IMR-90 (cell line): ENCODE results near the gene DPYSL3. TPM values are rescaled to one million over a fixed set of nuclear protein-coding genes. Genes with fewer than 3 reads are reported as not detected.

Source experiments
- ATAC-seq: fragments of 200-7000 bp; cut with Tn5 transposase; 2 replicates; pipeline ENCODE4 v1.9.1; 2020; ENCODE audit warnings: low read depth, mild to moderate bottlenecking, moderate library complexity
- BruUV-seq: library from RNA; stranded (reverse); fragments of 400-500 nt; replicated peaks from 2 replicates; lab custom pipeline; 2021; lab: Mats Ljungman, UMichigan
- CTCF ChIA-PET: fragments of 300-600 bp; formaldehyde crosslinking; extraction: SDS; loops from one replicate; lab custom pipeline; 2021; ENCODE audit warnings: antibody characterized with exemption; lab: Yijun Ruan, JAX
- POLR2A ChIA-PET: fragments of 300-600 bp; sonication (Branson Sonifier 250); formaldehyde crosslinking; loops from one replicate; lab custom pipeline; 2022; ENCODE audit warnings: antibody characterized with exemption; ENCODE audit not compliant: unreplicated experiment; lab: Charles Lee
- DNase-seq: peaks from one replicate; pipeline ENCODE4 v3.0.0; 2013
- H2AFZ ChIP-seq: replicated peaks from 2 replicates; pipeline ENCODE3; 2013; ENCODE audit warnings: low read length, mild to moderate bottlenecking; ENCODE audit not compliant: poor library complexity
- H2AK5ac ChIP-seq: 2 replicates; pipeline ENCODE4 v1.6.1; 2013; ENCODE audit warnings: low read depth, low read length, inconsistent platforms
- H2AK9ac ChIP-seq: replicated peaks from 2 replicates; pipeline ENCODE3; 2013; ENCODE audit warnings: mild to moderate bottlenecking, low read depth, low read length, moderate library complexity; ENCODE audit not compliant: poor library complexity
- H2BK120ac ChIP-seq: 2 replicates; pipeline ENCODE4 v1.6.1; 2013; ENCODE audit warnings: low read depth, low read length, inconsistent platforms
- H2BK15ac ChIP-seq: 3 replicates; pipeline ENCODE4 v1.6.1; 2013; ENCODE audit warnings: low read depth, low read length, inconsistent platforms
- H2BK20ac ChIP-seq: 2 replicates; pipeline ENCODE4 v1.6.1; 2013; ENCODE audit warnings: low read depth, mild to moderate bottlenecking, inconsistent platforms, low read length, moderate library complexity
- H2BK5ac ChIP-seq: 2 replicates; pipeline ENCODE4 v1.6.1; 2013; ENCODE audit warnings: mild to moderate bottlenecking, low read depth, low read length, inconsistent platforms; ENCODE audit not compliant: poor library complexity, severe bottlenecking
- H3K14ac ChIP-seq: replicated peaks from 2 replicates; pipeline ENCODE4 v1.6.1; 2013; ENCODE audit warnings: low read depth, low read length, inconsistent platforms
- H3K18ac ChIP-seq: 2 replicates; pipeline ENCODE4 v1.6.1; 2013; ENCODE audit warnings: low read depth, low read length, control low read depth
- H3K23ac ChIP-seq: 2 replicates; pipeline ENCODE4 v1.6.1; 2013; ENCODE audit warnings: low read depth, low read length, inconsistent platforms
- H3K27ac ChIP-seq: 2 replicates; pipeline ENCODE4 v1.5.1; 2013; ENCODE audit warnings: mild to moderate bottlenecking, control low read depth, low read length; ENCODE audit not compliant: insufficient read depth
- H3K27me3 ChIP-seq: 2 replicates; pipeline ENCODE4 v1.6.1; 2013; ENCODE audit warnings: low read length; ENCODE audit not compliant: control insufficient read depth, insufficient read depth
- H3K36me3 ChIP-seq: 2 replicates; pipeline ENCODE4 v1.6.1; 2013; ENCODE audit warnings: low read length, mixed read lengths; ENCODE audit not compliant: control insufficient read depth, insufficient read depth
- H3K4ac ChIP-seq: 2 replicates; pipeline ENCODE4 v1.6.1; 2013; ENCODE audit warnings: low read depth, low read length, inconsistent platforms
- H3K4me1 ChIP-seq: 2 replicates; pipeline ENCODE4 v1.6.1; 2013; ENCODE audit warnings: low read length, mixed read lengths; ENCODE audit not compliant: control insufficient read depth, insufficient read depth
- H3K4me2 ChIP-seq: 2 replicates; pipeline ENCODE4 v1.6.1; 2013; ENCODE audit warnings: low read depth, mild to moderate bottlenecking, control low read depth, low read length, moderate library complexity
- H3K4me3 ChIP-seq: 2 replicates; pipeline ENCODE4 v1.5.1; 2013; ENCODE audit warnings: low read depth, mild to moderate bottlenecking, control low read depth, low read length, moderate library complexity; ENCODE audit not compliant: insufficient read depth
- H3K56ac ChIP-seq: 2 replicates; pipeline ENCODE4 v1.6.1; 2013; ENCODE audit warnings: low read length, inconsistent platforms; ENCODE audit not compliant: insufficient read depth; ENCODE audit errors: extremely low read depth
- H3K79me1 ChIP-seq, 2 experiments: 2 replicates each; pipeline ENCODE4 v1.6.1; 2013; ENCODE audit warnings: low read length in 2 of 2, inconsistent platforms in 1 of 2, low read depth in 1 of 2
- H3K9ac ChIP-seq: 2 replicates; pipeline ENCODE4 v1.6.1; 2013; ENCODE audit warnings: low read depth, low read length, control low read depth
- H3K9me1 ChIP-seq: 2 replicates; pipeline ENCODE4 v1.6.1; 2013; ENCODE audit warnings: low read length, inconsistent platforms; ENCODE audit not compliant: insufficient read depth
- H3K9me3 ChIP-seq: 2 replicates; pipeline ENCODE4 v1.6.1; 2013; ENCODE audit warnings: low read length; ENCODE audit not compliant: control insufficient read depth, insufficient read depth
- H4K20me1 ChIP-seq: 2 replicates; pipeline ENCODE4 v1.6.1; 2013; ENCODE audit warnings: low read length, inconsistent platforms; ENCODE audit not compliant: insufficient read depth
- H4K5ac ChIP-seq: 2 replicates; pipeline ENCODE4 v1.6.1; 2013; ENCODE audit warnings: mild to moderate bottlenecking, low read depth, low read length, control low read depth
- H4K8ac ChIP-seq, 2 experiments: 2 replicates each; pipeline ENCODE4 v1.6.1; 2013; ENCODE audit warnings: low read depth in 2 of 2, low read length in 2 of 2, control low read depth in 1 of 2, inconsistent platforms in 1 of 2
- H4K91ac ChIP-seq: 2 replicates; pipeline ENCODE4 v1.6.1; 2013; ENCODE audit warnings: low read depth, low read length, inconsistent platforms; ENCODE audit not compliant: insufficient read depth
- BHLHE40 ChIP-seq: fragments of 150-350 bp; IDR thresholded peaks from 2 replicates; pipeline ENCODE4 v1.6.1; 2016; ENCODE audit warnings: mild to moderate bottlenecking, low read depth, low read length
- CEBPB ChIP-seq: IDR thresholded peaks from 2 replicates; pipeline ENCODE4 v1.6.1; 2012; ENCODE audit warnings: low read depth, low read length, improper control_type of control experiment
- CHD1 ChIP-seq: IDR thresholded peaks from 2 replicates; pipeline ENCODE4 v1.6.1; 2012; ENCODE audit warnings: low read depth, low read length, improper control_type of control experiment
- FOS ChIP-seq: fragments of 150-350 bp; IDR thresholded peaks from 2 replicates; pipeline ENCODE4 v1.6.1; 2016; ENCODE audit warnings: low read depth, low read length
- MAFK ChIP-seq: IDR thresholded peaks from 2 replicates; pipeline ENCODE4 v1.6.1; 2012; ENCODE audit warnings: low read depth, low read length, improper control_type of control experiment
- MAZ ChIP-seq: IDR thresholded peaks from 2 replicates; pipeline ENCODE4 v1.6.1; 2012; ENCODE audit warnings: low read depth, mild to moderate bottlenecking, low read length, improper control_type of control experiment, moderate library complexity, borderline replicate concordance
- MXI1 ChIP-seq: IDR thresholded peaks from 2 replicates; pipeline ENCODE4 v1.6.1; 2012; ENCODE audit warnings: low read depth, mild to moderate bottlenecking, low read length, moderate library complexity, borderline replicate concordance
- NFE2L2 ChIP-seq: fragments of 150-350 bp; IDR thresholded peaks from 2 replicates; pipeline ENCODE4 v1.6.1; 2016; ENCODE audit warnings: low read depth, mild to moderate bottlenecking, low read length
- POLR2A ChIP-seq: IDR thresholded peaks from 2 replicates; pipeline ENCODE4 v1.6.1; 2012; ENCODE audit warnings: mild to moderate bottlenecking, low read depth, low read length
- RAD21 ChIP-seq: IDR thresholded peaks from 2 replicates; pipeline ENCODE4 v1.6.1; 2012; ENCODE audit warnings: low read length, improper control_type of control experiment
- RCOR1 ChIP-seq: IDR thresholded peaks from 2 replicates; pipeline ENCODE4 v1.6.1; 2012; ENCODE audit warnings: mild to moderate bottlenecking, low read length, improper control_type of control experiment; ENCODE audit not compliant: insufficient replicate concordance
- RFX5 ChIP-seq: IDR thresholded peaks from 2 replicates; pipeline ENCODE4 v1.8.0; 2012; ENCODE audit warnings: low read depth, mild to moderate bottlenecking, low read length, moderate library complexity
- SMC3 ChIP-seq: fragments of 150-350 bp; IDR thresholded peaks from 2 replicates; pipeline ENCODE4 v1.6.1; 2016; ENCODE audit warnings: low read depth, mild to moderate bottlenecking, antibody characterized with exemption, low read length, moderate library complexity
- WGBS, 2 experiments: methylation state at CpG; one replicate each; pipeline versions ENCODE4 v1.1.5 to v1.1.7; 2013; ENCODE audit warnings: missing lambda C conversion rate in 2 of 2; ENCODE audit not compliant: insufficient read length in 1 of 2; ENCODE audit errors: extremely low coverage in 2 of 2; 5-methylcytosine and 5-hydroxymethylcytosine counted together
- dilution Hi-C: fragments of 300-500 bp; cut with HindIII; formaldehyde crosslinking; loops from one replicate; pipeline ENCODE4 v1.14.3; 2018; ENCODE audit warnings: low sequenced_read_pairs; ENCODE audit not compliant: unreplicated experiment
- in situ Hi-C: fragments of 300-500 bp; cut with MboI; formaldehyde crosslinking; loops from 3 replicates; pipeline ENCODE4 v1.14.3; 2019; ENCODE audit warnings: low sequenced_read_pairs, inconsistent platforms, mixed read lengths
- intact Hi-C: fragments of 100-400 bp; cut with micrococcal nuclease; formaldehyde crosslinking; loops from 2 replicates; pipeline ENCODE4 v1.10.0; 2022
- polyA plus RNA-seq, 3 experiments: library from polyadenylated mRNA; depleted of rRNA; stranded (reverse); fragments of >200 nt; gene quantifications; 2 replicates each; pipeline ENCODE4 v1.2.3, GENCODE V29; 2012; ENCODE audit warnings: low replicate concordance in 1 of 3
- total RNA-seq: library from RNA; depleted of rRNA; stranded (reverse); fragments of >200 nt; gene quantifications from 2 replicates; pipeline ENCODE4 v1.2.3, GENCODE V29; 2012
- TF ChIP-seq, protein P1 (sequence below): fragments of 150-350 bp; IDR thresholded peaks from 2 replicates; pipeline ENCODE4 v1.6.1; 2017; ENCODE audit warnings: mild to moderate bottlenecking, antibody characterized with exemption, low read length, low read depth
- TF ChIP-seq, protein P2 (sequence below): fragments of 150-350 bp; IDR thresholded peaks from 2 replicates; pipeline ENCODE4 v1.6.1; 2016; ENCODE audit warnings: low read depth, mild to moderate bottlenecking, low read length, moderate library complexity, borderline replicate concordance
- TF ChIP-seq, protein P3 (sequence below): conservative IDR thresholded peaks from 2 replicates; pipeline ENCODE4 v1.5.1; 2012; ENCODE audit warnings: mild to moderate bottlenecking, low read depth, low read length, improper control_type of control experiment

Gene DPYSL3
- total and polyA plus RNA-seq, 2 of the 4 experiments (the other 2 are of a cell fraction): 50.2 to 60.9 TPM

DNA sequence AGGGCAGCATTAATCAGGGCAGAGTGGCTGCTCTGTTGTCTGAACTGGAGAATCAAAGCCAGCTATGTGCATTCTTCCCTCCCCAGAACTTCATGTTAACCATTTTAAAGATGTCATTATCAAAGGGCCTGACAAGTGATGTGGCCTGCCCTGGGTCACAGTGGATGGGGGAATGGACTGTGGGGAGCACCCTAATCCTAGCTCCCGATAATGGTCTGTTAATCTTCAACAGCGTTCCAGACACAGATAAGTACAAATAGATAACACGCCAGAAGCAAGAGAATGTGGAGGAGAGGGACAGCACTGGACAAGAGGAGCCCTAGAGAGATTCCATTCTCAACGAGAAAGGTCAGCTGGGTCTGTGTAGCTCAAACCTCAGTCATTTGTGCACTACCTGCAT, 77.5 kb downstream of the DPYSL3 start:
- Histone ChIP-seq H3K4me2 (no peak overlapping the region), H3K79me1 (peaks cover 35 to 49% of the 10 kb centered on the region in 2 experiments), H3K4ac (no peak overlapping the region), H3K23ac (no peak overlapping the region), H3K27ac (no peak overlapping the region), H4K20me1 (peaks cover 1% of the 10 kb centered on the region; the same call in 1 of the 2 replicates), H3K9me3 (no peaks in the 10 kb centered on the region), H4K91ac (no peak overlapping the region), H2BK20ac (no peak overlapping the region), H2BK5ac (no peak overlapping the region), H3K36me3 (no peaks in the 10 kb centered on the region), H2AK9ac (no peak overlapping the region), H3K18ac (no peak overlapping the region), H2BK120ac (no peak overlapping the region), H2BK15ac (no peak overlapping the region), H3K9ac (no peak overlapping the region), H2AK5ac (no peak overlapping the region), H3K27me3 (no peaks in the 10 kb centered on the region), H3K14ac (no peak overlapping the region), H3K4me1 (peaks cover 6% of the 10 kb centered on the region), H3K9me1 (no peaks in the 10 kb centered on the region; the same call in 1 of the 2 replicates), H3K56ac (no peak overlapping the region), H3K4me3 (no peak overlapping the region), H4K8ac (no peak overlapping the region), H2AFZ (no peak overlapping the region), H4K5ac (no peak overlapping the region)
- POLR2A ChIA-PET: no interaction called here
- no TSS peak for BruUV-seq
- no CpG with 5 or more reads among the region's 4 CpGs for WGBS, 2 experiments
- intact Hi-C loops: no loop called here
- no peak for ATAC-seq
- no peak for DNase-seq
- dilution Hi-C loops: no loop called here
- TF ChIP-seq MAZ (no peak), BHLHE40 (no peak), NFE2L2 (no peak), CEBPB (no peak), FOS (no peak), MAFK (no peak), RFX5 (no peak), SMC3 (no peak), CHD1 (no peak), POLR2A (no peak), RAD21 (no peak), MXI1 (no peak), RCOR1 (no peak)
- TF ChIP-seq, protein P1, sequence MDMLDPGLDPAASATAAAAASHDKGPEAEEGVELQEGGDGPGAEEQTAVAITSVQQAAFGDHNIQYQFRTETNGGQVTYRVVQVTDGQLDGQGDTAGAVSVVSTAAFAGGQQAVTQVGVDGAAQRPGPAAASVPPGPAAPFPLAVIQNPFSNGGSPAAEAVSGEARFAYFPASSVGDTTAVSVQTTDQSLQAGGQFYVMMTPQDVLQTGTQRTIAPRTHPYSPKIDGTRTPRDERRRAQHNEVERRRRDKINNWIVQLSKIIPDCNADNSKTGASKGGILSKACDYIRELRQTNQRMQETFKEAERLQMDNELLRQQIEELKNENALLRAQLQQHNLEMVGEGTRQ: no peak
- TF ChIP-seq, protein P2, sequence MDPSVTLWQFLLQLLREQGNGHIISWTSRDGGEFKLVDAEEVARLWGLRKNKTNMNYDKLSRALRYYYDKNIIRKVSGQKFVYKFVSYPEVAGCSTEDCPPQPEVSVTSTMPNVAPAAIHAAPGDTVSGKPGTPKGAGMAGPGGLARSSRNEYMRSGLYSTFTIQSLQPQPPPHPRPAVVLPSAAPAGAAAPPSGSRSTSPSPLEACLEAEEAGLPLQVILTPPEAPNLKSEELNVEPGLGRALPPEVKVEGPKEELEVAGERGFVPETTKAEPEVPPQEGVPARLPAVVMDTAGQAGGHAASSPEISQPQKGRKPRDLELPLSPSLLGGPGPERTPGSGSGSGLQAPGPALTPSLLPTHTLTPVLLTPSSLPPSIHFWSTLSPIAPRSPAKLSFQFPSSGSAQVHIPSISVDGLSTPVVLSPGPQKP: no peak
- TF ChIP-seq, protein P3, sequence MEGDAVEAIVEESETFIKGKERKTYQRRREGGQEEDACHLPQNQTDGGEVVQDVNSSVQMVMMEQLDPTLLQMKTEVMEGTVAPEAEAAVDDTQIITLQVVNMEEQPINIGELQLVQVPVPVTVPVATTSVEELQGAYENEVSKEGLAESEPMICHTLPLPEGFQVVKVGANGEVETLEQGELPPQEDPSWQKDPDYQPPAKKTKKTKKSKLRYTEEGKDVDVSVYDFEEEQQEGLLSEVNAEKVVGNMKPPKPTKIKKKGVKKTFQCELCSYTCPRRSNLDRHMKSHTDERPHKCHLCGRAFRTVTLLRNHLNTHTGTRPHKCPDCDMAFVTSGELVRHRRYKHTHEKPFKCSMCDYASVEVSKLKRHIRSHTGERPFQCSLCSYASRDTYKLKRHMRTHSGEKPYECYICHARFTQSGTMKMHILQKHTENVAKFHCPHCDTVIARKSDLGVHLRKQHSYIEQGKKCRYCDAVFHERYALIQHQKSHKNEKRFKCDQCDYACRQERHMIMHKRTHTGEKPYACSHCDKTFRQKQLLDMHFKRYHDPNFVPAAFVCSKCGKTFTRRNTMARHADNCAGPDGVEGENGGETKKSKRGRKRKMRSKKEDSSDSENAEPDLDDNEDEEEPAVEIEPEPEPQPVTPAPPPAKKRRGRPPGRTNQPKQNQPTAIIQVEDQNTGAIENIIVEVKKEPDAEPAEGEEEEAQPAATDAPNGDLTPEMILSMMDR: no peak
- in situ Hi-C loops: no loop called here
- CTCF ChIA-PET: interaction anchor here (0.5 kb wide), 1 partner anchor 37 kb away, joined by 3 read pairs; no protein-coding TSS in a partner anchor
